Measurements from ENCODE around the gene CNNM3.

CNNM3 gene

GRCh38 chr2:96809216-96809882 is 6.7 kb upstream of the CNNM3 start:
- no peak for DNase-seq (ENCODE audit: low read depth, low spot score)
- WGBS (ENCODE audit: insufficient coverage, insufficient read length): no CpG with 5 or more reads among the region's 13 CpGs
- no peaks in the 10 kb centered on the region for H3K4me1 ChIP-seq (ENCODE audit: control insufficient read depth, insufficient read depth, low read length)
- H3K4me3 ChIP-seq (ENCODE audit: low read length): no peak overlapping the region
- no peak overlapping the region for H3K27ac ChIP-seq (ENCODE audit: low read length)
- no peaks in the 10 kb centered on the region for H3K27me3 ChIP-seq (ENCODE audit: control insufficient read depth, insufficient read depth, low read length)
- H3K36me3 ChIP-seq (ENCODE audit: control insufficient read depth, insufficient read depth, low read length): no peaks in the 10 kb centered on the region
- no peaks in the 10 kb centered on the region for H3K9me3 ChIP-seq (ENCODE audit: control insufficient read depth, insufficient read depth, low read length)

GRCh38 chr2:96809951-96810782 is 5.9 kb upstream of the CNNM3 start:
- no peak for DNase-seq (ENCODE audit: low read depth, low spot score)
- no peaks in the 10 kb centered on the region for H3K4me1 ChIP-seq (ENCODE audit: control insufficient read depth, insufficient read depth, low read length)
- H3K36me3 ChIP-seq (ENCODE audit: control insufficient read depth, insufficient read depth, low read length): no peaks in the 10 kb centered on the region
- WGBS (ENCODE audit: insufficient coverage, insufficient read length): no CpG with 5 or more reads among the region's 12 CpGs
- no peak overlapping the region for H3K4me3 ChIP-seq (ENCODE audit: low read length)
- H3K9me3 ChIP-seq (ENCODE audit: control insufficient read depth, insufficient read depth, low read length): no peaks in the 10 kb centered on the region
- H3K27ac ChIP-seq (ENCODE audit: low read length): no peak overlapping the region
- no peaks in the 10 kb centered on the region for H3K27me3 ChIP-seq (ENCODE audit: control insufficient read depth, insufficient read depth, low read length)

GRCh38 chr2:96810783-96811192 is 5.3 kb upstream of the CNNM3 start:
- no peak for DNase-seq (ENCODE audit: low read depth, low spot score)
- H3K27ac ChIP-seq (ENCODE audit: low read length): no peak overlapping the region
- H3K4me1 ChIP-seq (ENCODE audit: control insufficient read depth, insufficient read depth, low read length): no peaks in the 10 kb centered on the region
- H3K4me3 ChIP-seq (ENCODE audit: low read length): no peak overlapping the region
- no CpG with 5 or more reads among the region's 5 CpGs for WGBS (ENCODE audit: insufficient coverage, insufficient read length)
- H3K9me3 ChIP-seq (ENCODE audit: control insufficient read depth, insufficient read depth, low read length): no peaks in the 10 kb centered on the region
- no peaks in the 10 kb centered on the region for H3K36me3 ChIP-seq (ENCODE audit: control insufficient read depth, insufficient read depth, low read length)
- H3K27me3 ChIP-seq (ENCODE audit: control insufficient read depth, insufficient read depth, low read length): no peaks in the 10 kb centered on the region

GRCh38 chr2:96811917-96812316 is 4.2 kb upstream of the CNNM3 start:
- no peaks in the 10 kb centered on the region for H3K27me3 ChIP-seq (ENCODE audit: control insufficient read depth, insufficient read depth, low read length)
- H3K4me3 ChIP-seq (ENCODE audit: low read length): no peak overlapping the region
- DNase-seq (ENCODE audit: low read depth, low spot score): no peak
- no peaks in the 10 kb centered on the region for H3K4me1 ChIP-seq (ENCODE audit: control insufficient read depth, insufficient read depth, low read length)
- H3K9me3 ChIP-seq (ENCODE audit: control insufficient read depth, insufficient read depth, low read length): no peaks in the 10 kb centered on the region
- H3K27ac ChIP-seq (ENCODE audit: low read length): no peak overlapping the region
- H3K36me3 ChIP-seq (ENCODE audit: control insufficient read depth, insufficient read depth, low read length): no peaks in the 10 kb centered on the region
- WGBS (ENCODE audit: insufficient coverage, insufficient read length): no CpG with 5 or more reads among the region's 3 CpGs

GRCh38 chr2:96813656-96814055 is 2.4 kb upstream of the CNNM3 start:
- Histone ChIP-seq H3K9me3 (ENCODE audit: control insufficient read depth, insufficient read depth, low read length) (no peaks in the 10 kb centered on the region), H3K36me3 (ENCODE audit: control insufficient read depth, insufficient read depth, low read length) (no peaks in the 10 kb centered on the region), H3K27ac (ENCODE audit: low read length) (no peak overlapping the region), H3K4me3 (ENCODE audit: low read length) (no peak overlapping the region), H3K4me1 (ENCODE audit: control insufficient read depth, insufficient read depth, low read length) (0 out of 2 replicates have a peak, but pooled peaks cover 1% of the 10 kb centered on the region), H3K27me3 (ENCODE audit: control insufficient read depth, insufficient read depth, low read length) (no peaks in the 10 kb centered on the region)
- DNase-seq (ENCODE audit: low read depth, low spot score): no peak
- no CpG with 5 or more reads among the region's 4 CpGs for WGBS (ENCODE audit: insufficient coverage, insufficient read length)

GRCh38 chr2:96815326-96816126 is 542 bp upstream of the CNNM3 start:
- WGBS (ENCODE audit: insufficient coverage, insufficient read length): no CpG with 5 or more reads among the region's 60 CpGs
- H3K27me3 ChIP-seq (ENCODE audit: control insufficient read depth, insufficient read depth, low read length): no peaks in the 10 kb centered on the region
- H3K4me3 ChIP-seq (ENCODE audit: low read length): peak overlapping the region; percentile 61; the same call in 1 of the 2 replicates
- DNase-seq (ENCODE audit: low read depth, low spot score): no peak
- H3K9me3 ChIP-seq (ENCODE audit: control insufficient read depth, insufficient read depth, low read length): no peaks in the 10 kb centered on the region
- H3K36me3 ChIP-seq (ENCODE audit: control insufficient read depth, insufficient read depth, low read length): no peaks in the 10 kb centered on the region; the same call in 1 of the 2 replicates
- H3K27ac ChIP-seq (ENCODE audit: low read length): no peak overlapping the region
- 0 out of 2 replicates have a peak, but pooled peaks cover 1% of the 10 kb centered on the region for H3K4me1 ChIP-seq (ENCODE audit: control insufficient read depth, insufficient read depth, low read length)

GRCh38 chr2:96816836-96817702 is 1.0 kb downstream of the CNNM3 start:
- Histone ChIP-seq H3K4me1 (ENCODE audit: control insufficient read depth, insufficient read depth, low read length) (0 out of 2 replicates have a peak, but pooled peaks cover 1% of the 10 kb centered on the region), H3K4me3 (ENCODE audit: low read length) (peak overlapping the region; percentile 89), H3K36me3 (ENCODE audit: control insufficient read depth, insufficient read depth, low read length) (no peaks in the 10 kb centered on the region; the same call in 1 of the 2 replicates), H3K27me3 (ENCODE audit: control insufficient read depth, insufficient read depth, low read length) (no peaks in the 10 kb centered on the region), H3K9me3 (ENCODE audit: control insufficient read depth, insufficient read depth, low read length) (no peaks in the 10 kb centered on the region), H3K27ac (ENCODE audit: low read length) (no peak overlapping the region)
- no CpG with 5 or more reads among the region's 89 CpGs for WGBS (ENCODE audit: insufficient coverage, insufficient read length)
- DNase-seq (ENCODE audit: low read depth, low spot score): no peak

GRCh38 chr2:96817882-96818281 is 1.8 kb downstream of the CNNM3 start:
- WGBS (ENCODE audit: insufficient coverage, insufficient read length): no CpG with 5 or more reads among the region's 8 CpGs
- Histone ChIP-seq H3K4me3 (ENCODE audit: low read length) (no peak overlapping the region), H3K9me3 (ENCODE audit: control insufficient read depth, insufficient read depth, low read length) (no peaks in the 10 kb centered on the region), H3K36me3 (ENCODE audit: control insufficient read depth, insufficient read depth, low read length) (no peaks in the 10 kb centered on the region; the same call in none of the 2 replicates), H3K4me1 (ENCODE audit: control insufficient read depth, insufficient read depth, low read length) (0 out of 2 replicates have a peak, but pooled peaks cover 1% of the 10 kb centered on the region), H3K27me3 (ENCODE audit: control insufficient read depth, insufficient read depth, low read length) (no peaks in the 10 kb centered on the region), H3K27ac (ENCODE audit: low read length) (no peak overlapping the region)
- DNase-seq (ENCODE audit: low read depth, low spot score): no peak

GRCh38 chr2:96819128-96819875 is 3.2 kb downstream of the CNNM3 start:
- WGBS (ENCODE audit: insufficient coverage, insufficient read length): no CpG with 5 or more reads among the region's 10 CpGs
- no peak for DNase-seq (ENCODE audit: low read depth, low spot score)
- Histone ChIP-seq H3K27ac (ENCODE audit: low read length) (no peak overlapping the region), H3K4me1 (ENCODE audit: control insufficient read depth, insufficient read depth, low read length) (0 out of 2 replicates have a peak, but pooled peaks cover 1% of the 10 kb centered on the region), H3K36me3 (ENCODE audit: control insufficient read depth, insufficient read depth, low read length) (no peaks in the 10 kb centered on the region; the same call in none of the 2 replicates), H3K27me3 (ENCODE audit: control insufficient read depth, insufficient read depth, low read length) (no peaks in the 10 kb centered on the region), H3K9me3 (ENCODE audit: control insufficient read depth, insufficient read depth, low read length) (no peaks in the 10 kb centered on the region), H3K4me3 (ENCODE audit: low read length) (no peak overlapping the region)
